Measurements from ENCODE around the gene MPRIP. TPM values are rescaled to one million over a fixed set of nuclear protein-coding genes. Genes with fewer than 3 reads are reported as not detected.
A peak's percentile ranks its signal among the peaks of the same experiment; 100 is the strongest.

Gene MPRIP
- total and polyA plus RNA-seq, 2 of the 13 experiments (the other 11 are each of a cell fraction or from before 2014, with no cell fraction given), result 50.2 to 52.4 TPM

- TF ChIP-seq, protein P1, sequence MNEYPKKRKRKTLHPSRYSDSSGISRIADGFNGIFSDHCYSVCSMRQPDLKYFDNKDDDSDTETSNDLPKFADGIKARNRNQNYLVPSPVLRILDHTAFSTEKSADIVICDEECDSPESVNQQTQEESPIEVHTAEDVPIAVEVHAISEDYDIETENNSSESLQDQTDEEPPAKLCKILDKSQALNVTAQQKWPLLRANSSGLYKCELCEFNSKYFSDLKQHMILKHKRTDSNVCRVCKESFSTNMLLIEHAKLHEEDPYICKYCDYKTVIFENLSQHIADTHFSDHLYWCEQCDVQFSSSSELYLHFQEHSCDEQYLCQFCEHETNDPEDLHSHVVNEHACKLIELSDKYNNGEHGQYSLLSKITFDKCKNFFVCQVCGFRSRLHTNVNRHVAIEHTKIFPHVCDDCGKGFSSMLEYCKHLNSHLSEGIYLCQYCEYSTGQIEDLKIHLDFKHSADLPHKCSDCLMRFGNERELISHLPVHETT (CRISPR knock-in tag; conservative IDR thresholded peaks at IDR 0.05), result peak; percentile 37; the same call in 1 of the 2 replicates
- no peak for TF ChIP-seq ZNF280D (CRISPR knock-in tag; IDR thresholded peaks at IDR 0.05)
- TF ChIP-seq FOSL2 (CRISPR knock-in tag; IDR thresholded peaks at IDR 0.05), result peak; percentile 3; the same call in 1 of the 2 replicates
- TF ChIP-seq SOX13 (IDR thresholded peaks at IDR 0.05), result peak; percentile 79; the same call in 1 of the 2 replicates
- TF ChIP-seq SOX13 (CRISPR knock-in tag; conservative IDR thresholded peaks at IDR 0.05 in 1 of 2, IDR thresholded peaks at IDR 0.05 in 1 of 2), result peak in 1 of 2 experiments; percentile 58; a peak in 2 of 4 replicates
- TF ChIP-seq ZNF251 (CRISPR knock-in tag; IDR thresholded peaks at IDR 0.05), result no peak
- peak; percentile 66 for TF ChIP-seq ZNF574 (CRISPR knock-in tag; IDR thresholded peaks at IDR 0.05)
- TF ChIP-seq SMARCE1 (IDR thresholded peaks at IDR 0.05; ENCODE audit: borderline replicate concordance), result no peak
- peak; percentile 62; the same call in 1 of the 2 replicates for TF ChIP-seq MYC (CRISPR knock-in tag; IDR thresholded peaks at IDR 0.05; ENCODE audit: borderline replicate concordance)
- peak; percentile 53; the same call in 1 of the 2 replicates for TF ChIP-seq CREB1 (IDR thresholded peaks at IDR 0.05)
- no peak for TF ChIP-seq CREB1 (CRISPR knock-in tag; IDR thresholded peaks at IDR 0.05)
- peak; percentile 87; the same call in 1 of the 2 replicates for TF ChIP-seq TFAP4 (IDR thresholded peaks at IDR 0.05; ENCODE audit: borderline replicate concordance, low read depth)
- TF ChIP-seq SALL1 (CRISPR knock-in tag; IDR thresholded peaks at IDR 0.05), result peak; percentile 67; the same call in 1 of the 2 replicates
- TF ChIP-seq RXRA (CRISPR knock-in tag; IDR thresholded peaks at IDR 0.05), result peak; percentile 69; the same call in 1 of the 2 replicates
- no peak for TF ChIP-seq CHD2 (IDR thresholded peaks at IDR 0.05; ENCODE audit: low read depth, low read length)
- peak; percentile 95 for TF ChIP-seq SP2 (CRISPR knock-in tag; IDR thresholded peaks at IDR 0.05)
- TF ChIP-seq, protein P2, sequence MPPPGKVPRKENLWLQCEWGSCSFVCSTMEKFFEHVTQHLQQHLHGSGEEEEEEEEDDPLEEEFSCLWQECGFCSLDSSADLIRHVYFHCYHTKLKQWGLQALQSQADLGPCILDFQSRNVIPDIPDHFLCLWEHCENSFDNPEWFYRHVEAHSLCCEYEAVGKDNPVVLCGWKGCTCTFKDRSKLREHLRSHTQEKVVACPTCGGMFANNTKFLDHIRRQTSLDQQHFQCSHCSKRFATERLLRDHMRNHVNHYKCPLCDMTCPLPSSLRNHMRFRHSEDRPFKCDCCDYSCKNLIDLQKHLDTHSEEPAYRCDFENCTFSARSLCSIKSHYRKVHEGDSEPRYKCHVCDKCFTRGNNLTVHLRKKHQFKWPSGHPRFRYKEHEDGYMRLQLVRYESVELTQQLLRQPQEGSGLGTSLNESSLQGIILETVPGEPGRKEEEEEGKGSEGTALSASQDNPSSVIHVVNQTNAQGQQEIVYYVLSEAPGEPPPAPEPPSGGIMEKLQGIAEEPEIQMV (CRISPR knock-in tag; IDR thresholded peaks at IDR 0.05; ENCODE audit: low read depth), result no peak
- no peak for TF ChIP-seq GABPA (IDR thresholded peaks at IDR 0.05; ENCODE audit: low read depth, low read length)
- TF ChIP-seq GABPA (CRISPR knock-in tag; IDR thresholded peaks at IDR 0.05; ENCODE audit: low read depth), result peak; percentile 36; the same call in 1 of the 2 replicates
- TF ChIP-seq ZNF383 (CRISPR knock-in tag; IDR thresholded peaks at IDR 0.05; ENCODE audit: borderline replicate concordance), result no peak
Measured at GRCh38 chr17:17041571-17042383, 480 bp upstream of the MPRIP start (continued).
